WTC11 (cell line): ENCODE results near the gene CFAP97.

Experiments
- ATF3 ChIP-seq: sonication (generic); formaldehyde crosslinking; conservative IDR thresholded peaks from 2 replicates; pipeline ENCODE4 v1.8.1; 2022; ENCODE audit warnings: mild to moderate bottlenecking, missing genetic modification reagents
- TEAD1 ChIP-seq: sonication (generic); formaldehyde crosslinking; IDR thresholded peaks from 2 replicates; pipeline ENCODE4 v1.8.0; 2022; ENCODE audit warnings: mild to moderate bottlenecking, missing genetic modification reagents
- TEAD4 ChIP-seq: sonication (generic); formaldehyde crosslinking; IDR thresholded peaks from 2 replicates; pipeline ENCODE4 v1.8.0; 2022; ENCODE audit warnings: mild to moderate bottlenecking, missing genetic modification reagents
- USF2 ChIP-seq: sonication (generic); formaldehyde crosslinking; IDR thresholded peaks from 2 replicates; pipeline ENCODE4 v1.8.1; 2023; ENCODE audit warnings: mild to moderate bottlenecking, missing genetic modification reagents, moderate library complexity

GRCh38 chr4:185229021-185229818 is 25.4 kb upstream of the CFAP97 start:
- TF ChIP-seq TEAD1 (CRISPR knock-in tag) (no peak), ATF3 (no peak), USF2 (no peak), TEAD4 (CRISPR knock-in tag) (no peak)
